ENCODE measurements around the gene MEGF6.

Gene MEGF6

DNA sequence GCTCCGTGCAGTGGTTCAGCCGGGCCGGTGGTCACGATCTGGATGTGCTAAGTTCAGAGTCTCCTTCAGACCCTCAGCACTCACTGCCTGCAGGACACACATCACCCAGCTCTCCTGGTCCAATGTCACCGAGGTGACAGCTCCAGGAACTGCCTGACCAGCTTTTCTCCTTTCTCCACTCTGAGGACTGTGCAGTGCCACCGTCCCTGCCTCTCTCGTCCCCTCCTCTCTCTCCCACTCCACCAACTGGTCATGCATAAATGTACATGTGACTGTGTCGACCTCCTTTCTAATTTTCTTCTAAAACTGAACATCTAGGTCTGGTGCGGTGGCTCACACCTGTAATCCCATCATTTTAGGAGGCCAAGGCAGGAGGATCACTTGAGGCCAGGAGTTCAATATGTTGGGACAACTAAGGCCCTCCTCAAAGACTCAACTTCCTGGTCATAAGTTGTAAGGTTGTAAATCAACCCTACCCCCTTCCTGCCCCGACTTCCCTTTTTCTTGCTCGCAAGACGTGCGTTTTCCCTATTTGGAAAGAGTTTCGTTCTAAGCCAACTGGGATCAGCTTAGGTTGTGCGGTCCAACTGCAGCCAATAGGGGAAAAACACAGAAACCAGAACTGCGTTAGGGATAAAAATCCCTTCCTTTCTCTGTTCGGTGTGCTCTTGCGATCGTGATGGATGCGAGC, 53.1 kb downstream of the MEGF6 start:
- Histone ChIP-seq H3K4me3 (no peak overlapping the region), H3K27ac (no peak overlapping the region), H3K9ac (ENCODE audit: insufficient read length) (no peak overlapping the region), H3K36me3 (ENCODE audit: insufficient read depth, low read length) (no peaks in the 10 kb centered on the region), H3K9me3 (ENCODE audit: low read depth, low read length) (no peaks in the 10 kb centered on the region)
- TF ChIP-seq FOXP2 (optimal IDR thresholded peaks at IDR 0.05; ENCODE audit: control extremely low read depth, extremely low read length, insufficient read depth), result no peak
- TF ChIP-seq EZH2 (IDR thresholded peaks at IDR 0.05), result no peak
- no peak for TF ChIP-seq POLR2AphosphoS5 (IDR thresholded peaks at IDR 0.05; ENCODE audit: borderline replicate concordance, low read depth, low read length)
- DNase-seq (ENCODE audit: low read depth, low spot score), result no peak

DNA sequence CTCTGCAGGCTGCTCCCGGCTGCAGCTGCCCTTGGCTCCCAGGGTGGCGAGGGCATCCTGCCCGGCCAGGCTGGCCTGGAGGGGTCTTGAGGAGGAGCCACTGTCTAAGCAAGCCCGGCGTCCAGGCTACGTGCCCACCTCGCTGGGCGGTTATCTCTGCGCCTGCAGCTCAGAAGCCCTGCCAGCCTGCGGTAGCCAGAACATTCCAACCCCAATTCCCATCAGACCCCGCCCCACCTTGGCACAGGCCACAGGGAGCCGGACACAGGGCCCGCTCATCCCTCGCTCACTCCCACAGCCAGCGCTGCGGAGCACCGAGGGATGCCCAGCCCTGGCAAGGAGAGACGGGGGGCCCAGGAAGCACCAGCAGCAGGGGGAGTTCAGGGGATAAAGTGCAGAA, 53.9 kb downstream of the MEGF6 start:
- H3K36me3 ChIP-seq (ENCODE audit: insufficient read depth, low read length), result no peaks in the 10 kb centered on the region
- no peak overlapping the region for H3K27ac ChIP-seq
- DNase-seq (ENCODE audit: low read depth, low spot score), result no peak
- H3K9me3 ChIP-seq (ENCODE audit: low read depth, low read length), result no peaks in the 10 kb centered on the region
- TF ChIP-seq EZH2 (IDR thresholded peaks at IDR 0.05) (no peak), FOXP2 (optimal IDR thresholded peaks at IDR 0.05; ENCODE audit: control extremely low read depth, extremely low read length, insufficient read depth) (no peak), POLR2AphosphoS5 (IDR thresholded peaks at IDR 0.05; ENCODE audit: borderline replicate concordance, low read depth, low read length) (no peak)
- H3K4me3 ChIP-seq, result no peak overlapping the region
- H3K9ac ChIP-seq (ENCODE audit: insufficient read length), result no peak overlapping the region

DNA sequence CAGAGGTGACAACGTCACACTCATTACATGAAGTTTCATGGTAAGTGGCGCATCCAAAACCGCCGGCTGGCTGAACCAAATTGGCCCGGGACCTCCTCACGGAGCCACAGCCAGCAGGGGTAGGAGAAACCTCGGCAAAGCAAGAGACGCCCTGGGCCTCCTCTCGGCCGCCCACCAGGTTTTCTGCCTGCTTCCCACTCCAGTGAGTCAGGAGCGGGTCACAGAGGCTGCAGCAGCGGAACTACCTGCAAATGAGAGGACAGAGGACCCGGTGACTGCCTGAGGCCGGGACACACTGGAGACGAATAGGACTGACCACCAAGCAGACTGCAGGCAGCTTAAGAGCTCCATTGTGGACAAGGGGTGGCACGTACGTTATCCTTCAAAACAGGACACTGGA, 55.0 kb downstream of the MEGF6 start:
- Histone ChIP-seq H3K9ac (ENCODE audit: insufficient read length) (no peak overlapping the region), H3K36me3 (ENCODE audit: insufficient read depth, low read length) (no peaks in the 10 kb centered on the region), H3K9me3 (ENCODE audit: low read depth, low read length) (no peaks in the 10 kb centered on the region), H3K4me3 (no peak overlapping the region), H3K27ac (no peak overlapping the region)
- DNase-seq (ENCODE audit: low read depth, low spot score), result no peak
- TF ChIP-seq EZH2 (IDR thresholded peaks at IDR 0.05), result no peak

DNA sequence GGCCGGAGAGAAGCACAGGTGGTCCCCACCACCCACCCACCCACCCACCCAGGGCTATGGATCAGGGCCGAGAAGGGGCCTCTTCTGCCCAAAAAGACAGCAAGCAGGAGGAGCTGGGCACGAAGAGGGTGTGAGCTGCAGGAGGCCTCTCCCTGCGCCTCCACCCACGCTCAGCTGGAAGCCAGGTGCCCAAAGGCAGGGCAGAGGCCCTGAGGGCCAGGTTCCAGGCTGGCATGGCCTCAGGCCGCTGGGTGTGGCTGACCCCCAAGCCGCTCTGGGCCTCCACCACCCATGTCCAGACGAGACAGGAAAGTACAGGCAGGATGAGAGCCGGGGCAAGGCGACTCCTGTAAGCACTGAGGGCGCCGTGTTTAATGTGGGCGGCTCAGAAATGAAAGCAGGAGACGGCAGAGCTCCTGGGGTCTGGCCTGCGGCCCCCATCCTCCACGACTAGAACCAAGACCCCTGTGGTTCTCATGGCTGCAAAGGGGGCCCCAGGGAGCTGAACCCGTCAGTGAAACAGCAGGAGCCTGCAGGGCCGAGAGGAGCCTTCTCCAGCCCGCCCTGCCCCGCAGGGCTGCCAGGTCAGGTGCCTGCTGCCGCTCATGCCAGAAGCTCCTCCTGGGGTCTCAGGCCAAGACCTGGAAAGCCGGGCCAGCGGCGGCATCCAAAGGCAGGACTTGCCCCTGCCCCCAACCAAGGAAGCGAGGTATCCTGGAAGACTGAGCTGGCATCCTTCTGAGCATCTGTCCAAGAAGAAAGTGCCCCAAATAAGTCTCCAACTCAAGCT, 56.0 kb downstream of the MEGF6 start:
- TF ChIP-seq FOXP2 (optimal IDR thresholded peaks at IDR 0.05; ENCODE audit: control extremely low read depth, extremely low read length, insufficient read depth) (no peak), POLR2AphosphoS5 (IDR thresholded peaks at IDR 0.05; ENCODE audit: borderline replicate concordance, low read depth, low read length) (no peak), EZH2 (IDR thresholded peaks at IDR 0.05) (no peak)
- no peaks in the 10 kb centered on the region for H3K9me3 ChIP-seq (ENCODE audit: low read depth, low read length)
- H3K9ac ChIP-seq (ENCODE audit: insufficient read length), result no peak overlapping the region
- no peak for DNase-seq (ENCODE audit: low read depth, low spot score)
- no peak overlapping the region for H3K4me3 ChIP-seq
- no peak overlapping the region for H3K27ac ChIP-seq
- no peaks in the 10 kb centered on the region for H3K36me3 ChIP-seq (ENCODE audit: insufficient read depth, low read length)

GRCh38 chr1:3553940-3554223, 57.4 kb downstream of the MEGF6 start:
- no peaks in the 10 kb centered on the region for H3K36me3 ChIP-seq (ENCODE audit: insufficient read depth, low read length)
- H3K4me3 ChIP-seq, result no peak overlapping the region
- H3K27ac ChIP-seq, result no peak overlapping the region
- DNase-seq (ENCODE audit: low read depth, low spot score), result no peak
- no peak for TF ChIP-seq POLR2AphosphoS5 (IDR thresholded peaks at IDR 0.05; ENCODE audit: borderline replicate concordance, low read depth, low read length)
- no peak overlapping the region for H3K9ac ChIP-seq (ENCODE audit: insufficient read length)
- H3K9me3 ChIP-seq (ENCODE audit: low read depth, low read length), result no peaks in the 10 kb centered on the region

GRCh38 chr1:3553166-3553939, 58.0 kb downstream of the MEGF6 start:
- no peaks in the 10 kb centered on the region for H3K9me3 ChIP-seq (ENCODE audit: low read depth, low read length)
- no peak overlapping the region for H3K9ac ChIP-seq (ENCODE audit: insufficient read length)
- H3K36me3 ChIP-seq (ENCODE audit: insufficient read depth, low read length), result no peaks in the 10 kb centered on the region
- TF ChIP-seq FOXP2 (optimal IDR thresholded peaks at IDR 0.05; ENCODE audit: control extremely low read depth, extremely low read length, insufficient read depth), result no peak
- TF ChIP-seq POLR2AphosphoS5 (IDR thresholded peaks at IDR 0.05; ENCODE audit: borderline replicate concordance, low read depth, low read length), result no peak
- TF ChIP-seq EZH2 (IDR thresholded peaks at IDR 0.05), result no peak
- no peak for DNase-seq (ENCODE audit: low read depth, low spot score)
- no peak overlapping the region for H3K27ac ChIP-seq
- H3K4me3 ChIP-seq, result no peak overlapping the region

GRCh38 chr1:3552751-3553150, 58.6 kb downstream of the MEGF6 start:
- no peak overlapping the region for H3K4me3 ChIP-seq
- no peak overlapping the region for H3K9ac ChIP-seq (ENCODE audit: insufficient read length)
- H3K27ac ChIP-seq, result no peak overlapping the region
- DNase-seq (ENCODE audit: low read depth, low spot score), result no peak
- no peaks in the 10 kb centered on the region for H3K9me3 ChIP-seq (ENCODE audit: low read depth, low read length)
- TF ChIP-seq FOXP2 (optimal IDR thresholded peaks at IDR 0.05; ENCODE audit: control extremely low read depth, extremely low read length, insufficient read depth) (no peak), POLR2AphosphoS5 (IDR thresholded peaks at IDR 0.05; ENCODE audit: borderline replicate concordance, low read depth, low read length) (no peak)
- no peaks in the 10 kb centered on the region for H3K36me3 ChIP-seq (ENCODE audit: insufficient read depth, low read length)

DNA sequence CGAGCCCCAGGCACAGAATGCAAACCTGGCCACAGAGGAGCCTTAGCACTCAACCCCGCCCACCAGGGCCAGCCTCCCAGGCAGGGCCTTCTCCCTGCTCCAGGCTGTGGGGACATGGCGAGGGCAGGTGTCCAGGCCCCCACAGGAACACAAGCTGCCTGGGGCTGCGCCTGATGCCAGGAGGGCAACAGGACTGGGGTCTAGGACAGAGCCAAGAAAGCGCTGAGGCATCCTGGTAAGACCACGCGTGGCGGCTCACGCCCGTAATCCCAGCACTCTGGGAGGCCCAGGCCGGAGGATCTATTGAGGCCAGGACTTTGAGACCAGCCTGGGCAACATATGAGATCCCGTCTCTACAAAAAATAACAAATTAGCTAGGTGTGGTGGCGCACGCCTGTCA, 59.1 kb downstream of the MEGF6 start:
- TF ChIP-seq EZH2 (IDR thresholded peaks at IDR 0.05), result no peak
- no peak for TF ChIP-seq FOXP2 (optimal IDR thresholded peaks at IDR 0.05; ENCODE audit: control extremely low read depth, extremely low read length, insufficient read depth)
- no peak for TF ChIP-seq POLR2AphosphoS5 (IDR thresholded peaks at IDR 0.05; ENCODE audit: borderline replicate concordance, low read depth, low read length)
- H3K9ac ChIP-seq (ENCODE audit: insufficient read length), result no peak overlapping the region
- no peak overlapping the region for H3K27ac ChIP-seq
- no peaks in the 10 kb centered on the region for H3K36me3 ChIP-seq (ENCODE audit: insufficient read depth, low read length)
- no peak overlapping the region for H3K4me3 ChIP-seq
- no peaks in the 10 kb centered on the region for H3K9me3 ChIP-seq (ENCODE audit: low read depth, low read length)
- no peak for DNase-seq (ENCODE audit: low read depth, low spot score)
